GM20000 (cell line): Measurements from ENCODE around the gene LTBP1.
"Not testable (repeated sequence)": the region's sequence is repeated elsewhere in the genome, so short reads cannot be mapped to it uniquely, and the experiment has no call there.

Source experiments
- DNase-seq: peaks from one replicate; pipeline ENCODE4 v3.0.0; 2012; ENCODE audit warnings: low spot score
- CTCF ChIP-seq: IDR thresholded peaks from 2 replicates; pipeline ENCODE4 v1.5.1; 2012; ENCODE audit warnings: mild to moderate bottlenecking, control low read depth; ENCODE audit errors: extremely low read depth, missing control alignments

Gene LTBP1

GRCh38 chr2:33383855-33384598 lies 437.3 kb downstream of the LTBP1 start:
- DNase-seq = no peak
- no peak for TF ChIP-seq CTCF

GRCh38 chr2:33384599-33384961 lies 437.8 kb downstream of the LTBP1 start:
- no peak for TF ChIP-seq CTCF
- DNase-seq = no peak

GRCh38 chr2:33388996-33389395 lies 442.2 kb downstream of the LTBP1 start:
- DNase-seq = no peak
- TF ChIP-seq CTCF = no peak

- not testable (repeated sequence) for DNase-seq
Observed at GRCh38 chr2:33389695-33390094, 442.9 kb downstream of the LTBP1 start.

GRCh38 chr2:33391529-33392255 lies 444.9 kb downstream of the LTBP1 start:
- no peak for DNase-seq
- no peak for TF ChIP-seq CTCF

- DNase-seq = no peak
- no peak for TF ChIP-seq CTCF
Observed at GRCh38 chr2:33392366-33392765, 445.6 kb downstream of the LTBP1 start.

- DNase-seq = no peak
- TF ChIP-seq CTCF = no peak
Observed at GRCh38 chr2:33395034-33395433, 448.3 kb downstream of the LTBP1 start.
